Measurements from ENCODE around the gene CIITA. TPM values are rescaled to one million over a fixed set of nuclear protein-coding genes. Genes with fewer than 3 reads are reported as not detected.
A peak's percentile ranks its signal among the peaks of the same experiment; 100 is the strongest.

CIITA gene
- total and polyA plus RNA-seq, 9 of the 15 experiments (the other 6 are each of a cell fraction or from before 2014, with no cell fraction given) = 0.01 to 0.20 (median 0.11) TPM; not detected in 4

GRCh38 chr16:10964039-10964890, 87.3 kb downstream of the CIITA start (continued):
- no peak for TF ChIP-seq PBX2 (CRISPR knock-in tag; IDR thresholded peaks at IDR 0.05; ENCODE audit: low read depth)
- TF ChIP-seq PBX2 (tag; conservative IDR thresholded peaks at IDR 0.05; ENCODE audit: low read depth) = peak; percentile 45; the same call in 1 of the 2 replicates
- TF ChIP-seq YY1 (IDR thresholded peaks at IDR 0.05; ENCODE audit: borderline replicate concordance in 1 of 3, control insufficient read depth in 1 of 3, extremely low read depth in 1 of 3, insufficient read depth in 3 of 3, insufficient read length in 1 of 3, insufficient replicate concordance in 2 of 3, low read depth in 1 of 3, low read length in 2 of 3) = peak in 1 of 3 experiments; percentile 49
- TF ChIP-seq TFAP4 (CRISPR knock-in tag; IDR thresholded peaks at IDR 0.05; ENCODE audit: borderline replicate concordance) = peak; percentile 29; the same call in 1 of the 2 replicates
- 0 out of 2 replicates have a peak, but pooled peaks have one; percentile 34 for TF ChIP-seq ARID4B (CRISPR knock-in tag; IDR thresholded peaks at IDR 0.05)
- 0 out of 2 replicates have a peak, but pooled peaks have one; percentile 52 for TF ChIP-seq ZNF140 (CRISPR knock-in tag; IDR thresholded peaks at IDR 0.05)
- TF ChIP-seq, protein P1, sequence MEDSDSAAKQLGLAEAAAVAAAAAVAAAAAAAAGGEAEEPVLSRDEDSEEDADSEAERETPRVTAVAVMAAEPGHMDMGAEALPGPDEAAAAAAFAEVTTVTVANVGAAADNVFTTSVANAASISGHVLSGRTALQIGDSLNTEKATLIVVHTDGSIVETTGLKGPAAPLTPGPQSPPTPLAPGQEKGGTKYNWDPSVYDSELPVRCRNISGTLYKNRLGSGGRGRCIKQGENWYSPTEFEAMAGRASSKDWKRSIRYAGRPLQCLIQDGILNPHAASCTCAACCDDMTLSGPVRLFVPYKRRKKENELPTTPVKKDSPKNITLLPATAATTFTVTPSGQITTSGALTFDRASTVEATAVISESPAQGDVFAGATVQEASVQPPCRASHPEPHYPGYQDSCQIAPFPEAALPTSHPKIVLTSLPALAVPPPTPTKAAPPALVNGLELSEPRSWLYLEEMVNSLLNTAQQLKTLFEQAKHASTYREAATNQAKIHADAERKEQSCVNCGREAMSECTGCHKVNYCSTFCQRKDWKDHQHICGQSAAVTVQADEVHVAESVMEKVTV (CRISPR knock-in tag; IDR thresholded peaks at IDR 0.05) = peak; percentile 75
- TF ChIP-seq, protein P2, sequence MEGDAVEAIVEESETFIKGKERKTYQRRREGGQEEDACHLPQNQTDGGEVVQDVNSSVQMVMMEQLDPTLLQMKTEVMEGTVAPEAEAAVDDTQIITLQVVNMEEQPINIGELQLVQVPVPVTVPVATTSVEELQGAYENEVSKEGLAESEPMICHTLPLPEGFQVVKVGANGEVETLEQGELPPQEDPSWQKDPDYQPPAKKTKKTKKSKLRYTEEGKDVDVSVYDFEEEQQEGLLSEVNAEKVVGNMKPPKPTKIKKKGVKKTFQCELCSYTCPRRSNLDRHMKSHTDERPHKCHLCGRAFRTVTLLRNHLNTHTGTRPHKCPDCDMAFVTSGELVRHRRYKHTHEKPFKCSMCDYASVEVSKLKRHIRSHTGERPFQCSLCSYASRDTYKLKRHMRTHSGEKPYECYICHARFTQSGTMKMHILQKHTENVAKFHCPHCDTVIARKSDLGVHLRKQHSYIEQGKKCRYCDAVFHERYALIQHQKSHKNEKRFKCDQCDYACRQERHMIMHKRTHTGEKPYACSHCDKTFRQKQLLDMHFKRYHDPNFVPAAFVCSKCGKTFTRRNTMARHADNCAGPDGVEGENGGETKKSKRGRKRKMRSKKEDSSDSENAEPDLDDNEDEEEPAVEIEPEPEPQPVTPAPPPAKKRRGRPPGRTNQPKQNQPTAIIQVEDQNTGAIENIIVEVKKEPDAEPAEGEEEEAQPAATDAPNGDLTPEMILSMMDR (IDR thresholded peaks at IDR 0.05 in 2 of 3, conservative IDR thresholded peaks at IDR 0.05 in 1 of 3; ENCODE audit: insufficient read depth in 2 of 3, low read depth in 1 of 3, low read length in 3 of 3) = peak; percentile 91 to 97 (median 96)
- TF ChIP-seq BRCA1 (IDR thresholded peaks at IDR 0.05) = no peak
- TF ChIP-seq BRCA1 (CRISPR knock-in tag; IDR thresholded peaks at IDR 0.05) = no peak
- peak; percentile 48; the same call in 1 of the 2 replicates for TF ChIP-seq JUND (IDR thresholded peaks at IDR 0.05; ENCODE audit: borderline replicate concordance, low read depth, low read length)
- TF ChIP-seq JUND (tag; IDR thresholded peaks at IDR 0.05; ENCODE audit: borderline replicate concordance, low read depth, low read length) = peak; percentile 26; the same call in 1 of the 3 replicates
